ENCODE measurements around the gene SUSD5.
"Not testable (repeated sequence)": the region's sequence is repeated elsewhere in the genome, so short reads cannot be mapped to it uniquely, and the experiment has no call there.

The SUSD5 gene

DNA sequence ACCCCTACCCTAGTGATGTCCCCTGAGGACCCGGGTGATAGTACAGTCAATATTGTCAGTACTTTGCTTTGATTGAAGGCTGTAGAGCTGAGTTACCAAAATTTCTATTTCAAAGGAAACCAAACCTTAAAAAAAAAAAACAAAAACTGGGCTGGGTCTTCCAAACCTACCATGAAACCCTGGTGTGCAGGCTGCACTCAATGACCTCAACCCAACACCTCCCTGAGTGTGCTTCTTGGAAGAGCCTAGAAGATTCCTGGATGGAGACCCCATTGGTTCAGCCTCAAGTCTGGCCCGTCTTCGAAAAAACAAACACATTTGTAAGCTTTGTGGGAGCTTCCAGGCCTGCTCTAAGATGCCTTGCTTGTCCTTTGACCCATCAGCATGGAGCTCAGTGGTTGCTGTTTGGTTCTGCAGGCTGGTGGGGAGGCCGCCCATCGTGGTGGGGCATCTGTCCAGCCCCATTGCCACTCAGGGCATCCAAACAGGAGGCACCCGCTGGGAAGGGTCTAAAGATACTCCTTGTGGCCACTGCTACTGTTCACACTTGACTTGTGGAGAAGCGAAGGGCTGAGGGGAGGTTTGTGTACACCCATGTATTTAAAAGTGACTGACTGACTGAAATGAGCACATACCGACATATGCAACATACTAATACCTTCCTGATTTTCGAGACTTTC lies 72.6 kb downstream of the SUSD5 start:
- H3K4me3 ChIP-seq (ENCODE audit: low read depth, low read length) = no peak overlapping the region
- no peak for DNase-seq (ENCODE audit: low read depth)
- no peak for TF ChIP-seq CTCF (IDR thresholded peaks at IDR 0.05; ENCODE audit: control insufficient read depth, extremely low read depth, insufficient read depth)

DNA sequence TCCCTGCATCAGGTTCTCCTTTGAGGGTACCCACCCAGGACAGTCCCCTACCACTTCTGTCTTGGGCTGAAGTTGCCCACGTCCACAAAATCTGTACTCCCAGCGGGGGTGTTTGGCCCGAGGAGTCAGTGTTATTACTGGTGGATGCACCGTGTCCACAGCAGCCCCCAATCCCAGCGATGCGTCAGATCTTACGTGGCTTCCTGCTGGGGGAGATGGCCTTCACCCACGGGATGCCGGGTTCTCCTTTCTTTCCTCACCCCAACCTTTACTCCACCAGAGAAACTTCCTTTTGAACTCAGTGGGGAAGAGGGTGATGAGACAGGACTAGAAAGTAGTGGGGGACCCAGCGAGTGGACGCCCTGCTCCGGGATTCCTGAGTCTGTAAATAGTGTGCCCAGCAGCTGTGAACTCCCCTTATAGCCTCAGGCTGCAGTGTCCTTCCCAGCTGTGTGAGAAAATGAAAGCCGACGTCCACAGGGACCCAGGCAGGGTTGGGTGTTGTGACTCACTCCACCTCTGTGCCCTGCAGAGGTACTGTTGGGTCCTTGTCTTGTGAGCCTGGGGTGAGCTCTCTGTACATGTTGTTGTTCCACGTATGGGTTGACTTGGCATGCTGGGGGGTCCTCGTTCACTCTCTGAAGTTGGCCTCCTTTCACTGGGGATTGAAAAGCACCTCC lies 73.2 kb downstream of the SUSD5 start:
- DNase-seq (ENCODE audit: low read depth) = no peak
- no peak for TF ChIP-seq CTCF (IDR thresholded peaks at IDR 0.05; ENCODE audit: control insufficient read depth, extremely low read depth, insufficient read depth)
- H3K4me3 ChIP-seq (ENCODE audit: low read depth, low read length) = no peak overlapping the region

- no peak overlapping the region for H3K4me3 ChIP-seq (ENCODE audit: low read depth, low read length)
- peak; percentile 31 for TF ChIP-seq CTCF (IDR thresholded peaks at IDR 0.05; ENCODE audit: control insufficient read depth, extremely low read depth, insufficient read depth)
- no peak for DNase-seq (ENCODE audit: low read depth)
Observed at GRCh38 chr3:33144433-33144832, 74.2 kb downstream of the SUSD5 start.

DNA sequence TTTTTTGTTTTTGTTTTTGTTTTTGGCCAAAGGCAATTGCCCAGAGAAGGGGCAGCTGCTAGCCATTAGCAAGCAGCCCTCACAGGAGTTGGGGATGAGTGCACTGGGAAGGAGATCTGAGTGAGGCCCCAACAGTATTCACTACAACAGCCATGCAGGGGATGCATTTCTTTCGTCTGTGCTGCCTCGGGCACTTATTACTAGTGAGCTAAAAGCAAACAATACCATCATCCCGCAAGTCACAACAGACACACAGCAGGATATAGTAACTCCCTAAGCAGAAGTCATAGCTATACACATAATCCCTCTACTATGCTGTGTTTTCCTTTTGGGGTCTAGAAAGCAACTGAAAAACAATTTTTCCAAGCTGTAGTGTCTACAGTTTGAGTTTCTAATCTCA lies 77.6 kb downstream of the SUSD5 start:
- H3K4me3 ChIP-seq (ENCODE audit: low read depth, low read length) = no peak overlapping the region
- DNase-seq (ENCODE audit: low read depth) = no peak
- TF ChIP-seq CTCF (IDR thresholded peaks at IDR 0.05; ENCODE audit: control insufficient read depth, extremely low read depth, insufficient read depth) = no peak

- TF ChIP-seq CTCF (IDR thresholded peaks at IDR 0.05; ENCODE audit: control insufficient read depth, extremely low read depth, insufficient read depth) = no peak
- H3K4me3 ChIP-seq (ENCODE audit: low read depth, low read length) = no peak overlapping the region
- no peak for DNase-seq (ENCODE audit: low read depth)
Observed at GRCh38 chr3:33139996-33140395, 78.6 kb downstream of the SUSD5 start.

DNA sequence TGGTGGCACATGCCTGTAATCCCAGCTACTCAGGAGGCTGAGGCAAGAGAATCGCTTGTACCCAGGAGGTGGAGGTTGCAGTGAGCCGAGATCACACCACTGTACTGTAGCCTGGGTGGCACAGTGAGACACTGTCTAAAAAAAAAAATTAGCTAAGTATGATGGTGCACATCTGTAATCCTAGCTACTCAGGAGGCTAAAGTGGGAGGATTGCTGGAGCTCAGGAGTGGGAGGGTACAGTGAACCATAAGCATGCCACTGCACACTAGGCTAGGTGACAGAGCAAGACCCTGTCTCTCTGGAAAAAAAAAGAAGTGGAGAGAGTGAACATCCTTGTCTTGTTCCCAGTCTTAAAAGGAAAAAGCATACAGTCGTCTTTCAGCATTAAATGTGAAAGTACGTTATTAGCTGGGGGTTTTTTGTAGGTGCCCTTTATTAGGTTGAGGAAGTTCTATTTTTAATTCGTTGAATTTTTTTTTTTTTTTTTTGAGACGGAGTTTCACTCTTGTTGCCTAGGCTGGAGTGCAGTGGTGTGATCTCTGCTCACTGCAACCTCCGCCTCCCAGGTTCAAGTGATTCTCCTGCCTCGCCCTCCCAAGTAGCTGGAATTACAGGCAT lies 79.5 kb downstream of the SUSD5 start:
- DNase-seq (ENCODE audit: low read depth) = not testable (repeated sequence)

GRCh38 chr3:33137691-33138090 lies 80.9 kb downstream of the SUSD5 start:
- DNase-seq (ENCODE audit: low read depth) = no peak
- no peak overlapping the region for H3K4me3 ChIP-seq (ENCODE audit: low read depth, low read length)
- TF ChIP-seq CTCF (IDR thresholded peaks at IDR 0.05; ENCODE audit: control insufficient read depth, extremely low read depth, insufficient read depth) = no peak

More for the DNA sequence above, 79.5 kb downstream of the SUSD5 start:
- H3K4me3 ChIP-seq (ENCODE audit: low read depth, low read length) = not testable (repeated sequence)
